HG02884 (cell line): Measurements from ENCODE around the gene CAMSAP1.

Experiments
- ATAC-seq: cut with Tn5 transposase; IDR thresholded peaks from one replicate; pipeline ENCODE4 v1.9.1; 2021; ENCODE audit warnings: mild to moderate bottlenecking, moderate library complexity; ENCODE audit not compliant: unreplicated experiment

The CAMSAP1 gene

DNA sequence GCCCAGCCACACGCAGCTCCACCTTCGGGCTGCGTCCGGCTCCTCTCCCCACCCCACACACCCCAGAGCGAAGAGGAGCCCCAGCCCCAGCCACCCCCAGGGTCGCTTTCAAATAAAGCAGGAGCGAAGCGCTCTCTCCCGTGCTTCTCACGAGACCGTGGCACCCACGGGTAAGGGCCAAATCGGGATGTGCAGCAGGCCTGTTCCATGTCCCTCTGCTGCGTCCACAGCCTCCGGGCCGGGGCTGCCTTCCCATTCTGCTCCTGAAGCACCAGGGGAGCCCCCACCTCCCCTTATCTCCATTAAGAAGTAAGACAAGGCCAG, 145.5 kb downstream of the CAMSAP1 start:
- ATAC-seq, result no peak

- no peak for ATAC-seq
These were observed 146.0 kb downstream of the CAMSAP1 start for GRCh38 chr9:135761150-135761844.

GRCh38 chr9:135760465-135760864, 146.9 kb downstream of the CAMSAP1 start:
- ATAC-seq, result no peak

DNA sequence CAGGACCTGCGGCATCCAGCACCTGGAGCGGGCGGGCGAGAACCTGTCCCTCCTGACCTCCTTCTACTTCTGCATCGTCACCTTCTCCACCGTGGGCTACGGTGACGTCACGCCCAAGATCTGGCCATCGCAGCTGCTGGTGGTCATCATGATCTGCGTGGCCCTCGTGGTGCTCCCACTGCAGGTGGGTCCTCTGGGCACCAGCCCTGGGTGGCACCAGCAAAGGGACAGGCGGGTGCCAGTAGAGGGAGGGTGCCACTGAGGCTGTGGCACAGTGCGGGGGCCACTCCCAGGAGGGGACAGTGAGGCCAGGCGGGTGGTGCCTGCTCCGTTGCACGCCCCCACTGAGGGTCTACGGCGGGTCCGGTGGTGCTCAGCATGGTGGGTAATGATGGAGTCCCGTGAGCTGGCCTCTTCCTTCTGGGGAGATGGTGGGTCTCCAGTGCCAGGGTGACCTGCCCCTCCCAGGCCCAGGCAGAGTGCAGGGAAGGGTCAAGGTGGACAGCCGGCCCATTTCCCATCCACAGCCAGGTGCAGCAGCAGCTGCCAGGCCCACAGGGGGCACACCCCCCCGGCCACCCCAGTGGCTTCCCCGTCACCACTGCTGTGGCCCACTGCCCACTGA, 147.6 kb downstream of the CAMSAP1 start:
- no peak for ATAC-seq

DNA sequence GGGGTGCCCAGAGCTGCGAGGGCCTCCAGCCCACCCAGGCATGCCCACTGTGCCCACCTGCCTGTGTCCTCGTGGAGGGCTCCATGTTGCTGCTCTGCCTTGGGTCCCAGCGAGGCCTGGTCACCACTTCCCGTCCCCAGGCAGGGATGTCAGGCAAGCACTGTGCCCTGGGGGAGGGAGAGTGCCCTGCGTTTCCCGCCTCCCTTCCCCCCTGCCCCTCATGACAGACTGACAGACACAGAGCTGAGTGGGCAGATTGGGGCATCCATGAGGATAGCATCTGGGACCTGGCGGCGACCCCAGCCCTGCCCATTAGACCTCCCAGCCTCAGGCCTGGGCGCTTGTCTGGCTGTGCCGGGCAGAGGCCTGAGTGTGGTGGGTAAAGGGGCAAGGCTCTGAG, 148.5 kb downstream of the CAMSAP1 start:
- no peak for ATAC-seq
